Measurements from ENCODE around the gene WNT9B. TPM values are rescaled to one million over a fixed set of nuclear protein-coding genes. Genes with fewer than 3 reads are reported as not detected.

WNT9B gene
- total and polyA plus RNA-seq, 9 of the 15 experiments (the other 6 are each of a cell fraction or from before 2014, with no cell fraction given) = not detected

DNA sequence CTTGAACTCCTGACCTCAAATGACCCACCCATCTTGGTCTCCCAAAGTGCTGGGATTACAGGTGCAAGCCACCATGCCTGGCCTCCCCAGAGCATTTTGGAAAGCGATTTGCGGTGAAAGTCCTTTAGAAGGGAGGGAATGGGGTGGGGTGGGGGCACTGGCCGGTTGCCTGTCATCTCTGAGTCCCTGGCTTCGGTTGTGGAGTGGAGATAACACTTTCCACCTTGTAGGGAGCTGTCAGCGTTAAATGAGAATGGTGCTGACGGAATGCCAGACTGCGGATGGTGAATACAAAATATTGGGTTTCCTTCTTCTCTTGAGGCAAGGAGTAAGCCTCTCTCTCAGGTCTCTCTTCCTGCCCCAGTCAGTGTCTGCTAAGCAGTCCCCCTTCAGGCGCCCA is 27.7 kb upstream of the WNT9B start:
- 5% methylated on average over 6 of the region's 8 CpGs for WGBS (ENCODE audit: insufficient coverage, low coverage, missing lambda C conversion rate)
- Histone ChIP-seq H3K9me3 (replicated peaks; ENCODE audit: control insufficient read depth, insufficient read depth, low read depth, low read length) (no peaks in the 10 kb centered on the region), H2AFZ (ENCODE audit: low read depth, low read length) (peak overlapping the region; percentile 43), H3K4me1 (replicated peaks in 1 of 2; ENCODE audit: control insufficient read depth in 2 of 2, insufficient read depth in 2 of 2, low read length in 2 of 2) (peaks cover 15 to 43% of the 10 kb centered on the region in 2 experiments; a peak in 4 of 5 replicates), H3K79me2 (ENCODE audit: control insufficient read depth, insufficient read depth, low read length) (no peaks in the 10 kb centered on the region), H4K20me1 (replicated peaks; ENCODE audit: control insufficient read depth, insufficient read depth, low read length) (no peaks in the 10 kb centered on the region; the same call in 1 of the 2 replicates), H3K4me2 (ENCODE audit: insufficient read depth, low read length) (peak overlapping the region; percentile 18; the same call in 1 of the 2 replicates), H3K4me3 (no peak overlapping the region), H3K36me3 (ENCODE audit: control insufficient read depth, insufficient read depth, low read length) (no peaks in the 10 kb centered on the region), H3K27me3 (ENCODE audit: control insufficient read depth in 2 of 2, insufficient read depth in 2 of 2, low read length in 2 of 2) (no peaks in the 10 kb centered on the region), H3K9ac (ENCODE audit: insufficient read depth in 1 of 2, low read depth in 2 of 2, low read length in 2 of 2) (peak overlapping the region in 1 of 2 experiments; percentile 74; a peak in 1 of 4 replicates), H3K9me1 (ENCODE audit: control insufficient read depth, insufficient read depth, low read length) (no peaks in the 10 kb centered on the region), H3K27ac (ENCODE audit: extremely low read depth, low read depth, low read length) (no peak overlapping the region)
- intact Hi-C loops (cut with micrococcal nuclease) (no loop called here), in situ Hi-C loops (cut with MboI) (loop anchor here (25.0 kb wide), 1 partner anchor 1236 kb away; no protein-coding TSS in a partner anchor)
- DNase-seq (ENCODE audit: extremely low read depth in 1 of 4, low spot score in 3 of 4) (peak in 3 of 4 experiments; percentile 38 to 73 (median 65)), FAIRE-seq (peak; percentile 52), ATAC-seq (no peak)
- 0 out of 2 replicates have a peak, but pooled peaks have one; percentile 30 for TF ChIP-seq DPF2 (IDR thresholded peaks at IDR 0.05)
- TF ChIP-seq MTA2 (IDR thresholded peaks at IDR 0.05; ENCODE audit: low read depth) = peak; percentile 43; the same call in 1 of the 2 replicates
- peak; percentile 61 for TF ChIP-seq CBFA2T3 (IDR thresholded peaks at IDR 0.05)
- TF ChIP-seq, protein P1, sequence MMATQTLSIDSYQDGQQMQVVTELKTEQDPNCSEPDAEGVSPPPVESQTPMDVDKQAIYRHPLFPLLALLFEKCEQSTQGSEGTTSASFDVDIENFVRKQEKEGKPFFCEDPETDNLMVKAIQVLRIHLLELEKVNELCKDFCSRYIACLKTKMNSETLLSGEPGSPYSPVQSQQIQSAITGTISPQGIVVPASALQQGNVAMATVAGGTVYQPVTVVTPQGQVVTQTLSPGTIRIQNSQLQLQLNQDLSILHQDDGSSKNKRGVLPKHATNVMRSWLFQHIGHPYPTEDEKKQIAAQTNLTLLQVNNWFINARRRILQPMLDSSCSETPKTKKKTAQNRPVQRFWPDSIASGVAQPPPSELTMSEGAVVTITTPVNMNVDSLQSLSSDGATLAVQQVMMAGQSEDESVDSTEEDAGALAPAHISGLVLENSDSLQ (IDR thresholded peaks at IDR 0.05) = peak; percentile 53; the same call in 1 of the 2 replicates
- peak; percentile 72 for TF ChIP-seq MEIS2 (IDR thresholded peaks at IDR 0.05; ENCODE audit: partially characterized antibody)
- TF ChIP-seq NBN (IDR thresholded peaks at IDR 0.05; ENCODE audit: low read depth) = no peak
- peak; percentile 45; the same call in 1 of the 2 replicates for TF ChIP-seq CBFA2T2 (conservative IDR thresholded peaks at IDR 0.05)
- TF ChIP-seq, protein P2, sequence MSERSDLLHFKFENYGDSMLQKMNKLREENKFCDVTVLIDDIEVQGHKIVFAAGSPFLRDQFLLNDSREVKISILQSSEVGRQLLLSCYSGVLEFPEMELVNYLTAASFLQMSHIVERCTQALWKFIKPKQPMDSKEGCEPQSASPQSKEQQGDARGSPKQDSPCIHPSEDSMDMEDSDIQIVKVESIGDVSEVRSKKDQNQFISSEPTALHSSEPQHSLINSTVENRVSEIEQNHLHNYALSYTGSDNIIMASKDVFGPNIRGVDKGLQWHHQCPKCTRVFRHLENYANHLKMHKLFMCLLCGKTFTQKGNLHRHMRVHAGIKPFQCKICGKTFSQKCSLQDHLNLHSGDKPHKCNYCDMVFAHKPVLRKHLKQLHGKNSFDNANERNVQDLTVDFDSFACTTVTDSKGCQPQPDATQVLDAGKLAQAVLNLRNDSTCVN (CRISPR knock-in tag; IDR thresholded peaks at IDR 0.05) = no peak
- TF ChIP-seq RCOR1 (IDR thresholded peaks at IDR 0.05; ENCODE audit: borderline replicate concordance in 1 of 2, low read depth in 2 of 2, low read length in 2 of 2) = 0 out of 4 replicates have a peak, but pooled peaks of 1 of the 2 experiments have one; percentile 14
- peak; percentile 40; the same call in 1 of the 2 replicates for TF ChIP-seq TAL1 (IDR thresholded peaks at IDR 0.05)
- peak; percentile 73 for TF ChIP-seq TCF3 (CRISPR knock-in tag; IDR thresholded peaks at IDR 0.05)
- TF ChIP-seq, protein P3, sequence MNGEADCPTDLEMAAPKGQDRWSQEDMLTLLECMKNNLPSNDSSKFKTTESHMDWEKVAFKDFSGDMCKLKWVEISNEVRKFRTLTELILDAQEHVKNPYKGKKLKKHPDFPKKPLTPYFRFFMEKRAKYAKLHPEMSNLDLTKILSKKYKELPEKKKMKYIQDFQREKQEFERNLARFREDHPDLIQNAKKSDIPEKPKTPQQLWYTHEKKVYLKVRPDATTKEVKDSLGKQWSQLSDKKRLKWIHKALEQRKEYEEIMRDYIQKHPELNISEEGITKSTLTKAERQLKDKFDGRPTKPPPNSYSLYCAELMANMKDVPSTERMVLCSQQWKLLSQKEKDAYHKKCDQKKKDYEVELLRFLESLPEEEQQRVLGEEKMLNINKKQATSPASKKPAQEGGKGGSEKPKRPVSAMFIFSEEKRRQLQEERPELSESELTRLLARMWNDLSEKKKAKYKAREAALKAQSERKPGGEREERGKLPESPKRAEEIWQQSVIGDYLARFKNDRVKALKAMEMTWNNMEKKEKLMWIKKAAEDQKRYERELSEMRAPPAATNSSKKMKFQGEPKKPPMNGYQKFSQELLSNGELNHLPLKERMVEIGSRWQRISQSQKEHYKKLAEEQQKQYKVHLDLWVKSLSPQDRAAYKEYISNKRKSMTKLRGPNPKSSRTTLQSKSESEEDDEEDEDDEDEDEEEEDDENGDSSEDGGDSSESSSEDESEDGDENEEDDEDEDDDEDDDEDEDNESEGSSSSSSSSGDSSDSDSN (IDR thresholded peaks at IDR 0.05; ENCODE audit: borderline replicate concordance in 1 of 2, low read depth in 2 of 2, low read length in 2 of 2) = 0 out of 4 replicates have a peak, but pooled peaks of 1 of the 2 experiments have one; percentile 45
- TF ChIP-seq RNF2 (IDR thresholded peaks at IDR 0.05) = no peak
- TF ChIP-seq, protein P4, sequence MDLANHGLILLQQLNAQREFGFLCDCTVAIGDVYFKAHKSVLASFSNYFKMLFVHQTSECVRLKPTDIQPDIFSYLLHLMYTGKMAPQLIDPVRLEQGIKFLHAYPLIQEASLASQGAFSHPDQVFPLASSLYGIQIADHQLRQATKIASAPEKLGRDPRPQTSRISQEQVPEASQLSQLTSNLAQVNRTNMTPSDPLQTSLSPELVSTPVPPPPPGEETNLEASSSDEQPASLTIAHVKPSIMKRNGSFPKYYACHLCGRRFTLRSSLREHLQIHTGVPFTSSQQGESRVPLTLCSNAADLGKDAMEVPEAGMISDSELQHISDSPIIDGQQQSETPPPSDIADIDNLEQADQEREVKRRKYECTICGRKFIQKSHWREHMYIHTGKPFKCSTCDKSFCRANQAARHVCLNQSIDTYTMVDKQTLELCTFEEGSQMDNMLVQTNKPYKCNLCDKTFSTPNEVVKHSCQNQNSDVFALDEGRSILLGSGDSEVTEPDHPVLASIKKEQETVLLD (IDR thresholded peaks at IDR 0.05) = no peak
- TF ChIP-seq ARID1B (IDR thresholded peaks at IDR 0.05) = peak; percentile 57; the same call in 1 of the 2 replicates
- BruUV-seq (replicated peaks) = no TSS peak
- ChIA-PET POLR2A (no interaction called here), CTCF (ENCODE audit: low intra/inter-chr PET ratio) (no interaction called here)

All from K562 (cell line).